Measurements from ENCODE around the gene DYSF. TPM values are rescaled to one million over a fixed set of nuclear protein-coding genes. Genes with fewer than 3 reads are reported as not detected.

Gene DYSF
- total RNA-seq, 1 donor from 2014 or later = 11.1 TPM

GRCh38 chr2:71692621-71693277 is 239.4 kb downstream of the DYSF start:
- H3K4me1 Mint-ChIP-seq (ENCODE audit: low read depth, unreplicated experiment) = peaks cover 6% of the 10 kb centered on the region
- no peak overlapping the region for H3K4me3 Mint-ChIP-seq (ENCODE audit: unreplicated experiment)
- H3K27me3 Mint-ChIP-seq (ENCODE audit: unreplicated experiment) = peaks cover 2% of the 10 kb centered on the region
- no peak for DNase-seq
- no peak for TF ChIP-seq CTCF (IDR thresholded peaks at IDR 0.05; ENCODE audit: partially characterized antibody, unreplicated experiment)
- peaks cover 9% of the 10 kb centered on the region for H3K36me3 Mint-ChIP-seq (ENCODE audit: unreplicated experiment)
- H3K9me3 Mint-ChIP-seq (ENCODE audit: unreplicated experiment) = peaks cover 5% of the 10 kb centered on the region
- H3K27ac Mint-ChIP-seq (ENCODE audit: unreplicated experiment) = no peak overlapping the region

DNA sequence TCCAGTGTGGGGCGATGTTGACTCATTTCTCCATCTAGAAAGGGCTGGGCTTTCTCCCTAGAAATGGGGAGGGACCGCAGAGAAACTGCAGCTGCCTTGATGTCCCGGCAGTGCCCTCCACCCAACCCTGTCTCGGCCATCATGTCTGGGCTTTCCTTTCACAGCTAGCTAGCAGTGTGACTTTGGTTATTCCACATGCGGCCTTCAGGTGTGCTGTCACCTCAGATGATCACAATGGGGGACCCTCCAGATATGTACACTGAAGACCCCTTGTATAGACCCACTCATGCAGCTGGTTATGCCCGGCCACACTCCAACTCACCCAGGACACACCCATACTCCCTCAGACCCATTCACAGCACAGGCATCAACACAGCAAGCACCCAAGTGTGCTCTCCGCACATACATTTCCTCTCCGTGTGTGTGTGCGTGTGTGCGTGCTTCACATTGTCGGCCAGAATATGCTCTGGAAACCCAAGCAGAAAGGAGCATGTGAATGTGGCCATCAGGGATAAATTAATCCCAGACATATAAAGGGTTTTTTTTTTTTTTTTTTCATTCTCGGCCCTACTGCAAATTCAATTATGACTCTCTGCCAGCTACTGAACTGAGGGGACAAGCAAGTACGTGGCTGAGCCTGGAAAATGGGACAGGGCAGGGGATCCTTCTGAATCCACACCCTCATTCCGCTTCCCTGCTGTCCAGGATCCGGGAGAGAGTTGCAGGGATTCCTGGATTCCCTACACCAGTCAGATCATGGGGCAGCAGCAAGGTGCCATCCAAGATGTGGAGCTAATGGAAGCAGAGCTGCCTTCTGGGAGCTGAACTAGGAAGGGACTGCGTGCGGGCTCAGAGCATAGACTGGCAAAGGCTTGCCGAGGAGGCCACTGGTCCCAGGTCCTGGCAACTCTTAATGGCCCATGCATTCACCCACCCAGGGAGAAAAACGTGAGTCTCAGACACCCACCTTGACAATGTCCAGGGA is 240.2 kb downstream of the DYSF start:
- TF ChIP-seq CTCF (IDR thresholded peaks at IDR 0.05; ENCODE audit: partially characterized antibody, unreplicated experiment) = no peak
- H3K4me3 Mint-ChIP-seq (ENCODE audit: unreplicated experiment) = no peak overlapping the region
- peaks cover 8% of the 10 kb centered on the region for H3K36me3 Mint-ChIP-seq (ENCODE audit: unreplicated experiment)
- H3K4me1 Mint-ChIP-seq (ENCODE audit: low read depth, unreplicated experiment) = peaks cover 6% of the 10 kb centered on the region
- no peak for DNase-seq
- H3K27me3 Mint-ChIP-seq (ENCODE audit: unreplicated experiment) = peaks cover 2% of the 10 kb centered on the region
- H3K27ac Mint-ChIP-seq (ENCODE audit: unreplicated experiment) = no peak overlapping the region
- H3K9me3 Mint-ChIP-seq (ENCODE audit: unreplicated experiment) = peaks cover 4% of the 10 kb centered on the region

- H3K4me3 Mint-ChIP-seq (ENCODE audit: unreplicated experiment) = no peak overlapping the region
- no peak for DNase-seq
- H3K27me3 Mint-ChIP-seq (ENCODE audit: unreplicated experiment) = peaks cover 2% of the 10 kb centered on the region
- H3K4me1 Mint-ChIP-seq (ENCODE audit: low read depth, unreplicated experiment) = peaks cover 6% of the 10 kb centered on the region
- H3K36me3 Mint-ChIP-seq (ENCODE audit: unreplicated experiment) = peaks cover 6% of the 10 kb centered on the region
- peaks cover 3% of the 10 kb centered on the region for H3K9me3 Mint-ChIP-seq (ENCODE audit: unreplicated experiment)
- no peak for TF ChIP-seq CTCF (IDR thresholded peaks at IDR 0.05; ENCODE audit: partially characterized antibody, unreplicated experiment)
- no peak overlapping the region for H3K27ac Mint-ChIP-seq (ENCODE audit: unreplicated experiment)
Observed at GRCh38 chr2:71694501-71695234, 241.3 kb downstream of the DYSF start.

GRCh38 chr2:71695235-71696120 is 242.1 kb downstream of the DYSF start:
- Mint-ChIP-seq H3K36me3 (ENCODE audit: unreplicated experiment) (peaks cover 6% of the 10 kb centered on the region), H3K4me1 (ENCODE audit: low read depth, unreplicated experiment) (peaks cover 6% of the 10 kb centered on the region), H3K9me3 (ENCODE audit: unreplicated experiment) (peaks cover 3% of the 10 kb centered on the region), H3K4me3 (ENCODE audit: unreplicated experiment) (no peak overlapping the region), H3K27ac (ENCODE audit: unreplicated experiment) (no peak overlapping the region), H3K27me3 (ENCODE audit: unreplicated experiment) (peaks cover 2% of the 10 kb centered on the region)
- TF ChIP-seq CTCF (IDR thresholded peaks at IDR 0.05; ENCODE audit: partially characterized antibody, unreplicated experiment) = no peak
- no peak for DNase-seq
